ENCODE measurements around the gene EPHA7. TPM values are rescaled to one million over a fixed set of nuclear protein-coding genes. Genes with fewer than 3 reads are reported as not detected.

EPHA7 gene
- total and polyA plus RNA-seq, 2 donors (not counting 1 experiment from before 2014, with no cell fraction given): under 0.01 to 0.03 TPM

GRCh38 chr6:93343476-93343875 lies 75.9 kb downstream of the EPHA7 start:
- Histone ChIP-seq H3K4me2 (ENCODE audit: extremely low read depth, insufficient read depth, low read length) (no peak overlapping the region), H3K79me2 (ENCODE audit: control insufficient read depth, insufficient read depth, low read length) (no peaks in the 10 kb centered on the region), H3K9ac (ENCODE audit: insufficient read depth, low read length) (no peak overlapping the region), H3K27ac (ENCODE audit: insufficient read depth, low read length) (no peak overlapping the region), H3K4me3 (replicated peaks in 1 of 4; ENCODE audit: control extremely low read depth in 1 of 4, insufficient read depth in 1 of 4, low read depth in 3 of 4, low read length in 4 of 4) (no peak overlapping the region), H4K20me1 (ENCODE audit: control insufficient read depth, extremely low read depth, insufficient read depth, low read length) (no peaks in the 10 kb centered on the region), H3K36me3 (ENCODE audit: control insufficient read depth, insufficient read depth, low read length) (no peaks in the 10 kb centered on the region), H3K27me3 (ENCODE audit: control insufficient read depth, insufficient read depth, low read length) (no peaks in the 10 kb centered on the region), H2AFZ (ENCODE audit: low read length) (no peak overlapping the region), H3K9me3 (ENCODE audit: control insufficient read depth, insufficient read depth, low read depth, low read length) (no peaks in the 10 kb centered on the region), H3K4me1 (ENCODE audit: control insufficient read depth, extremely low read depth, insufficient read depth, low read length) (no peaks in the 10 kb centered on the region)
- TF ChIP-seq CTCF (conservative IDR thresholded peaks at IDR 0.05 in 1 of 2, IDR thresholded peaks at IDR 0.05 in 1 of 2; ENCODE audit: low read depth in 1 of 2, low read length in 2 of 2): no peak
- no peak for TF ChIP-seq EZH2 (IDR thresholded peaks at IDR 0.05; ENCODE audit: low read length, missing control alignments)
- no peak for DNase-seq (ENCODE audit: low read depth in 2 of 2)

GRCh38 chr6:93341900-93342613 lies 77.3 kb downstream of the EPHA7 start:
- H3K4me2 ChIP-seq (ENCODE audit: extremely low read depth, insufficient read depth, low read length): no peak overlapping the region
- DNase-seq (ENCODE audit: low read depth in 2 of 2): no peak
- H3K27ac ChIP-seq (ENCODE audit: insufficient read depth, low read length): no peak overlapping the region
- no peaks in the 10 kb centered on the region for H4K20me1 ChIP-seq (ENCODE audit: control insufficient read depth, extremely low read depth, insufficient read depth, low read length)
- H2AFZ ChIP-seq (ENCODE audit: low read length): no peak overlapping the region
- H3K9ac ChIP-seq (ENCODE audit: insufficient read depth, low read length): no peak overlapping the region
- H3K36me3 ChIP-seq (ENCODE audit: control insufficient read depth, insufficient read depth, low read length): no peaks in the 10 kb centered on the region
- no peaks in the 10 kb centered on the region for H3K9me3 ChIP-seq (ENCODE audit: control insufficient read depth, insufficient read depth, low read depth, low read length)
- H3K27me3 ChIP-seq (ENCODE audit: control insufficient read depth, insufficient read depth, low read length): no peaks in the 10 kb centered on the region
- H3K79me2 ChIP-seq (ENCODE audit: control insufficient read depth, insufficient read depth, low read length): no peaks in the 10 kb centered on the region
- H3K4me3 ChIP-seq (replicated peaks in 1 of 4; ENCODE audit: control extremely low read depth in 1 of 4, insufficient read depth in 1 of 4, low read depth in 3 of 4, low read length in 4 of 4): no peak overlapping the region
- TF ChIP-seq EZH2 (IDR thresholded peaks at IDR 0.05; ENCODE audit: low read length, missing control alignments) (no peak), CTCF (conservative IDR thresholded peaks at IDR 0.05 in 1 of 2, IDR thresholded peaks at IDR 0.05 in 1 of 2; ENCODE audit: low read depth in 1 of 2, low read length in 2 of 2) (no peak)
- H3K4me1 ChIP-seq (ENCODE audit: control insufficient read depth, extremely low read depth, insufficient read depth, low read length): no peaks in the 10 kb centered on the region

- no peak overlapping the region for H3K27ac ChIP-seq (ENCODE audit: insufficient read depth, low read length)
- H3K36me3 ChIP-seq (ENCODE audit: control insufficient read depth, insufficient read depth, low read length): no peaks in the 10 kb centered on the region
- H3K79me2 ChIP-seq (ENCODE audit: control insufficient read depth, insufficient read depth, low read length): no peaks in the 10 kb centered on the region
- no peak overlapping the region for H2AFZ ChIP-seq (ENCODE audit: low read length)
- no peaks in the 10 kb centered on the region for H3K27me3 ChIP-seq (ENCODE audit: control insufficient read depth, insufficient read depth, low read length)
- no peak overlapping the region for H3K4me2 ChIP-seq (ENCODE audit: extremely low read depth, insufficient read depth, low read length)
- H3K4me1 ChIP-seq (ENCODE audit: control insufficient read depth, extremely low read depth, insufficient read depth, low read length): no peaks in the 10 kb centered on the region
- H3K9me3 ChIP-seq (ENCODE audit: control insufficient read depth, insufficient read depth, low read depth, low read length): no peaks in the 10 kb centered on the region
- H4K20me1 ChIP-seq (ENCODE audit: control insufficient read depth, extremely low read depth, insufficient read depth, low read length): no peaks in the 10 kb centered on the region
- no peak overlapping the region for H3K4me3 ChIP-seq (replicated peaks in 1 of 4; ENCODE audit: control extremely low read depth in 1 of 4, insufficient read depth in 1 of 4, low read depth in 3 of 4, low read length in 4 of 4)
- TF ChIP-seq EZH2 (IDR thresholded peaks at IDR 0.05; ENCODE audit: low read length, missing control alignments): no peak
- no peak for TF ChIP-seq CTCF (conservative IDR thresholded peaks at IDR 0.05 in 1 of 2, IDR thresholded peaks at IDR 0.05 in 1 of 2; ENCODE audit: low read depth in 1 of 2, low read length in 2 of 2)
- no peak for DNase-seq (ENCODE audit: low read depth in 2 of 2)
- H3K9ac ChIP-seq (ENCODE audit: insufficient read depth, low read length): no peak overlapping the region
These were observed 81.5 kb downstream of the EPHA7 start for GRCh38 chr6:93337772-93338394.
